Hepatocyte (in vitro differentiated cells): ENCODE measurements around the gene GALNT8. TPM values are rescaled to one million over a fixed set of nuclear protein-coding genes. Genes with fewer than 3 reads are reported as not detected.

ENCODE experiments used
- DNase-seq: peaks from one replicate; pipeline ENCODE4 v3.0.0-alpha.2; 2016; ENCODE audit warnings: low spot score
- H2AFZ ChIP-seq: fragments of 200-600 bp; sonication (generic); 2 replicates; pipeline ENCODE4 v1.6.0; 2016; ENCODE audit warnings: antibody characterized with exemption, mild to moderate bottlenecking
- H3K27ac ChIP-seq: fragments of 200-600 bp; sonication (generic); 2 replicates; pipeline ENCODE4 v1.5.1; 2016; ENCODE audit warnings: mild to moderate bottlenecking
- H3K27me3 ChIP-seq: fragments of 200-600 bp; sonication (generic); 2 replicates; pipeline ENCODE4 v1.6.1; 2016
- H3K36me3 ChIP-seq: fragments of 200-600 bp; sonication (generic); replicated peaks from 2 replicates; pipeline ENCODE4 v1.5.1; 2016; ENCODE audit warnings: low read depth; ENCODE audit not compliant: insufficient read depth
- H3K4me1 ChIP-seq: fragments of 200-600 bp; sonication (generic); 2 replicates; pipeline ENCODE4 v1.5.1; 2016; ENCODE audit warnings: mild to moderate bottlenecking, moderate library complexity; ENCODE audit not compliant: insufficient read depth
- H3K4me2 ChIP-seq: fragments of 200-600 bp; sonication (generic); 2 replicates; pipeline ENCODE4 v1.6.0; 2016
- H3K4me3 ChIP-seq: fragments of 200-600 bp; sonication (generic); 2 replicates; pipeline ENCODE4 v1.5.1; 2016; ENCODE audit warnings: mild to moderate bottlenecking
- H3K79me2 ChIP-seq: fragments of 200-600 bp; sonication (generic); 2 replicates; pipeline ENCODE4 v1.6.0; 2017; ENCODE audit warnings: mild to moderate bottlenecking
- H3K9me2 ChIP-seq: fragments of 200-600 bp; sonication (generic); replicated peaks from 2 replicates; pipeline ENCODE4 v1.6.0; 2017; ENCODE audit warnings: mild to moderate bottlenecking; ENCODE audit not compliant: insufficient read depth
- H3K9me3 ChIP-seq: fragments of 200-600 bp; sonication (generic); 2 replicates; pipeline ENCODE4 v1.5.1; 2016; ENCODE audit warnings: low read depth, mild to moderate bottlenecking
- H4K20me1 ChIP-seq: fragments of 200-600 bp; sonication (generic); 2 replicates; pipeline ENCODE4 v1.6.0; 2016; ENCODE audit warnings: mild to moderate bottlenecking; ENCODE audit not compliant: insufficient read depth, poor library complexity, severe bottlenecking
- EZH2 ChIP-seq: fragments of 200-600 bp; sonication (generic); IDR thresholded peaks from 2 replicates; pipeline ENCODE4 v1.6.1; 2016; ENCODE audit warnings: antibody characterized with exemption, mild to moderate bottlenecking, borderline replicate concordance
- EZH2phosphoT487 ChIP-seq: fragments of 200-600 bp; sonication (generic); IDR thresholded peaks from one replicate; pipeline ENCODE4 v1.6.1; 2018; ENCODE audit warnings: antibody characterized with exemption, mild to moderate bottlenecking, low read depth, moderate library complexity; ENCODE audit not compliant: unreplicated experiment, severe bottlenecking
- WGBS: methylation state at CpG from one replicate; pipeline ENCODE4 v1.1.6; 2016; ENCODE audit warnings: low lambda C conversion rate; ENCODE audit errors: missing lambda C conversion rate; 5-methylcytosine and 5-hydroxymethylcytosine counted together
- polyA plus RNA-seq: library from polyadenylated mRNA; unstranded; fragments of >200 nt; fragmentation: Nextera tagmentation; extraction: Ambion mirVana; gene quantifications from 2 replicates; pipeline ENCODE4 v1.2.1, GENCODE V29; 2016
- total RNA-seq: library from RNA; depleted of rRNA; stranded (reverse); fragments of >200 nt; gene quantifications from 2 replicates; pipeline ENCODE4 v1.2.3, GENCODE V29; 2014
- TF ChIP-seq, protein P1 (sequence below): fragments of 200-600 bp; sonication (generic); IDR thresholded peaks from 2 replicates; pipeline ENCODE4 v1.5.1; 2016; ENCODE audit warnings: antibody characterized with exemption, mild to moderate bottlenecking; ENCODE audit not compliant: poor library complexity

The GALNT8 gene
- total and polyA plus RNA-seq, 2 experiments from 2014 or later: 1.0 to 2.5 TPM

- WGBS: 97% methylated on average over 5 of the region's 5 CpGs
- H3K79me2 ChIP-seq: no peaks in the 10 kb centered on the region
These were observed 16.5 kb upstream of the GALNT8 start for GRCh38 chr12:4703676-4704075.

GRCh38 chr12:4705824-4706223 is 14.4 kb upstream of the GALNT8 start:
- no peaks in the 10 kb centered on the region for H4K20me1 ChIP-seq
- DNase-seq: no peak
- TF ChIP-seq, protein P1, sequence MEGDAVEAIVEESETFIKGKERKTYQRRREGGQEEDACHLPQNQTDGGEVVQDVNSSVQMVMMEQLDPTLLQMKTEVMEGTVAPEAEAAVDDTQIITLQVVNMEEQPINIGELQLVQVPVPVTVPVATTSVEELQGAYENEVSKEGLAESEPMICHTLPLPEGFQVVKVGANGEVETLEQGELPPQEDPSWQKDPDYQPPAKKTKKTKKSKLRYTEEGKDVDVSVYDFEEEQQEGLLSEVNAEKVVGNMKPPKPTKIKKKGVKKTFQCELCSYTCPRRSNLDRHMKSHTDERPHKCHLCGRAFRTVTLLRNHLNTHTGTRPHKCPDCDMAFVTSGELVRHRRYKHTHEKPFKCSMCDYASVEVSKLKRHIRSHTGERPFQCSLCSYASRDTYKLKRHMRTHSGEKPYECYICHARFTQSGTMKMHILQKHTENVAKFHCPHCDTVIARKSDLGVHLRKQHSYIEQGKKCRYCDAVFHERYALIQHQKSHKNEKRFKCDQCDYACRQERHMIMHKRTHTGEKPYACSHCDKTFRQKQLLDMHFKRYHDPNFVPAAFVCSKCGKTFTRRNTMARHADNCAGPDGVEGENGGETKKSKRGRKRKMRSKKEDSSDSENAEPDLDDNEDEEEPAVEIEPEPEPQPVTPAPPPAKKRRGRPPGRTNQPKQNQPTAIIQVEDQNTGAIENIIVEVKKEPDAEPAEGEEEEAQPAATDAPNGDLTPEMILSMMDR: no peak
- TF ChIP-seq EZH2phosphoT487 (no peak), EZH2 (no peak)

More at GRCh38 chr12:4703676-4704075, 16.5 kb upstream of the GALNT8 start:
- Histone ChIP-seq H4K20me1 (no peaks in the 10 kb centered on the region), H3K4me3 (no peak overlapping the region), H2AFZ (no peak overlapping the region), H3K9me3 (no peaks in the 10 kb centered on the region), H3K9me2 (no peaks in the 10 kb centered on the region), H3K27ac (no peak overlapping the region), H3K4me2 (no peak overlapping the region), H3K4me1 (no peaks in the 10 kb centered on the region), H3K36me3 (no peaks in the 10 kb centered on the region), H3K27me3 (peaks cover 5% of the 10 kb centered on the region)
- DNase-seq: no peak
- no peak for TF ChIP-seq EZH2
- TF ChIP-seq EZH2phosphoT487: no peak
- TF ChIP-seq, protein P1: no peak

DNA sequence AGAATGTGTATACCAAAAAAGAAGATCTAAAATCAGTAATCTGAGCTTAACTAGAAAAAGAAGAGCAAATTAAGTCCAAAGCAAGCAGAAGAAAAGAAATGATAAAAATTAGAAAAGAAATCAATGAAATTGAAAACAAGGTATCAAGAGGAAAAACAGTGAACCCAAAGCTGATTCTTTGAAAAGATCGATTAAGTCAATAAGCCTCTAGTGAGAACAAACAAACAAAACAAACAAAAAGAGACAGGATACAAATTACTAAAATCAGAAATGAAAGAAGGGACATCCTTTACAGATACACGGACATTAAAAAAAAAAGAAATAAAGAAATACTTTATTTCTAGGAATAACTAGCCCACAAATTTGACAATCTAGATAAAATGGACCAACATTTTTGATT is 12.9 kb upstream of the GALNT8 start:
- Histone ChIP-seq H3K79me2 (no peaks in the 10 kb centered on the region), H2AFZ (no peak overlapping the region), H3K9me3 (no peaks in the 10 kb centered on the region), H3K4me1 (no peaks in the 10 kb centered on the region), H3K4me2 (no peak overlapping the region), H3K9me2 (no peaks in the 10 kb centered on the region), H3K27me3 (peaks cover 10% of the 10 kb centered on the region), H3K4me3 (no peak overlapping the region), H3K36me3 (no peaks in the 10 kb centered on the region), H3K27ac (no peak overlapping the region), H4K20me1 (no peaks in the 10 kb centered on the region)
- TF ChIP-seq EZH2 (no peak), EZH2phosphoT487 (no peak)
- TF ChIP-seq, protein P1: no peak
- DNase-seq: no peak
- 83% methylated on average over 2 of the region's 2 CpGs for WGBS

More at GRCh38 chr12:4705824-4706223, 14.4 kb upstream of the GALNT8 start:
- H3K9me3 ChIP-seq: no peaks in the 10 kb centered on the region
- no peaks in the 10 kb centered on the region for H3K79me2 ChIP-seq
- H3K4me3 ChIP-seq: no peak overlapping the region
- H3K9me2 ChIP-seq: no peaks in the 10 kb centered on the region
- H3K4me1 ChIP-seq: no peaks in the 10 kb centered on the region
- H3K36me3 ChIP-seq: no peaks in the 10 kb centered on the region
- peaks cover 10% of the 10 kb centered on the region for H3K27me3 ChIP-seq
- H2AFZ ChIP-seq: no peak overlapping the region
- H3K4me2 ChIP-seq: no peak overlapping the region
- no peak overlapping the region for H3K27ac ChIP-seq

DNA sequence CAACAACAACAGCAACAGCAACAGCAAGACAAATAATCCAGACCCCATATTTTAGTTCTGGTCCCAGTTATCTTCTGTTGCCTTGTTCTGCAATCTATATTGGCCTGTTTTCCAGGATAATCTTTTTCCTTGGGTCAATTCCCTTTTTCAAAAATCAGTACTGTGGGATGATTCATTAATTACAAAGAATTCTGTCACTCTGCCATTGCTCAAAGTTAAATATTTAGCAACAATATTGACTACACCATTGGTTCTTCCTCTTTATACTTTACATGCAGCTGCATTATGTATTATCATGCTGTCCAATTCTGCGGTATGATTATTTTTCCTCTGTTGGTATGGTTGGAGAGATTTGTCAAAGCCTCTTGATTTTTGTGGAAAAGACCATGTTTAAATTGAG is 10.1 kb upstream of the GALNT8 start:
- WGBS: 90% methylated on average over 1 of the region's 1 CpG
- Histone ChIP-seq H3K4me3 (no peak overlapping the region), H3K9me3 (no peaks in the 10 kb centered on the region), H3K27me3 (peaks cover 10% of the 10 kb centered on the region), H3K36me3 (no peaks in the 10 kb centered on the region), H3K9me2 (no peaks in the 10 kb centered on the region), H3K4me1 (no peaks in the 10 kb centered on the region), H3K27ac (no peak overlapping the region), H2AFZ (no peak overlapping the region), H4K20me1 (no peaks in the 10 kb centered on the region), H3K79me2 (no peaks in the 10 kb centered on the region), H3K4me2 (no peak overlapping the region)
- no peak for DNase-seq
- TF ChIP-seq EZH2 (no peak), EZH2phosphoT487 (no peak)
- TF ChIP-seq, protein P1: no peak
